HG02623 (cell line): ENCODE results near the gene KCNK15.
"Not testable (repeated sequence)": the region's sequence is repeated elsewhere in the genome, so short reads cannot be mapped to it uniquely, and the experiment has no call there.

ENCODE experiments used
- ATAC-seq: cut with Tn5 transposase; IDR thresholded peaks from one replicate; pipeline ENCODE4 v1.9.1; 2021; ENCODE audit warnings: moderate library complexity; ENCODE audit not compliant: unreplicated experiment

Gene KCNK15

GRCh38 chr20:44745598-44746366 is at the start of gene KCNK15:
TSS of gene KCNK15 (plus strand) at chr20:44745865. CDS start at chr20:44745911, 46 bp downstream.
- ATAC-seq: no peak

GRCh38 chr20:44696315-44696714 is 49.4 kb upstream of the KCNK15 start:
- ATAC-seq: no peak

- ATAC-seq: not testable (repeated sequence)
These were observed 48.6 kb upstream of the KCNK15 start for GRCh38 chr20:44697041-44697440.

- ATAC-seq: no peak
These were observed 47.3 kb upstream of the KCNK15 start for GRCh38 chr20:44698351-44698750.

GRCh38 chr20:44700306-44700705 is 45.4 kb upstream of the KCNK15 start:
- no peak for ATAC-seq

GRCh38 chr20:44701118-44701857 is 44.4 kb upstream of the KCNK15 start:
- ATAC-seq: no peak

- ATAC-seq: no peak
These were observed 43.8 kb upstream of the KCNK15 start for GRCh38 chr20:44701858-44702256.

GRCh38 chr20:44702776-44703175 is 42.9 kb upstream of the KCNK15 start:
- ATAC-seq: no peak

- ATAC-seq: no peak
These were observed 42.3 kb upstream of the KCNK15 start for GRCh38 chr20:44703183-44703925.

- no peak for ATAC-seq
These were observed 41.6 kb upstream of the KCNK15 start for GRCh38 chr20:44703956-44704488.

- ATAC-seq: no peak
These were observed 41.1 kb upstream of the KCNK15 start for GRCh38 chr20:44704551-44704971.

- no peak for ATAC-seq
These were observed 40.1 kb upstream of the KCNK15 start for GRCh38 chr20:44705364-44706094.

- no peak for ATAC-seq
These were observed 39.2 kb upstream of the KCNK15 start for GRCh38 chr20:44706301-44707017.

- ATAC-seq: no peak
These were observed 38.6 kb upstream of the KCNK15 start for GRCh38 chr20:44707018-44707579.

GRCh38 chr20:44709380-44709779 is 36.3 kb upstream of the KCNK15 start:
- ATAC-seq: no peak

GRCh38 chr20:44709797-44710196 is 35.9 kb upstream of the KCNK15 start:
- ATAC-seq: no peak

GRCh38 chr20:44711237-44711636 is 34.4 kb upstream of the KCNK15 start:
- ATAC-seq: no peak

GRCh38 chr20:44714102-44714700 is 31.5 kb upstream of the KCNK15 start:
- no peak for ATAC-seq
